Measurements from ENCODE around the gene AMPD3.

AMPD3 gene

GRCh38 chr11:10462746-10463300 lies 7.8 kb downstream of the AMPD3 start:
- DNase-seq, result no peak

DNA sequence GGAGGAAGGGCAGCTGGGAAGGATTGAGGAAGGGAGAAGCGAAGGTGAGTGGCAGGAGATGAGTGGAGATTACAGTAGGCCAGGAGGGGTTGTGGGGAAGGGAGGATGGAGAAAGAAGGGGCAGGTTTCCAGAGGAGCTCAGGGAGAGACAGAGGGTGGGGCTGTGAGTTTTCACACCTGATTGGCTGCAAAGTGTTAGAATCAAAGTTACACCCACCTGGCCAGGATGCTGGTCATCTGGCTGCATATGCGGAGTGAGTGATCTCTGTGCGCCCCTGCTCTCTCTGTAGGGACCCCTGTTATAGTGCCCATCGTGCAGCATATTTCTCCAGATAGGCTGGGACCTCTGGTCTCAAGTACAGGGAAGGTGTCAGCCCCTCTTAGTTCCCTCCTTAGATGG lies 18.3 kb downstream of the AMPD3 start:
- DNase-seq, result no peak

GRCh38 chr11:10474551-10474950 lies 19.5 kb downstream of the AMPD3 start:
- no peak for DNase-seq

- DNase-seq, result no peak
Measured at GRCh38 chr11:10476342-10476741, 21.3 kb downstream of the AMPD3 start.

GRCh38 chr11:10476927-10477689 lies 22.0 kb downstream of the AMPD3 start:
- no peak for DNase-seq

GRCh38 chr11:10477690-10478046 lies 22.6 kb downstream of the AMPD3 start:
- DNase-seq, result no peak

DNA sequence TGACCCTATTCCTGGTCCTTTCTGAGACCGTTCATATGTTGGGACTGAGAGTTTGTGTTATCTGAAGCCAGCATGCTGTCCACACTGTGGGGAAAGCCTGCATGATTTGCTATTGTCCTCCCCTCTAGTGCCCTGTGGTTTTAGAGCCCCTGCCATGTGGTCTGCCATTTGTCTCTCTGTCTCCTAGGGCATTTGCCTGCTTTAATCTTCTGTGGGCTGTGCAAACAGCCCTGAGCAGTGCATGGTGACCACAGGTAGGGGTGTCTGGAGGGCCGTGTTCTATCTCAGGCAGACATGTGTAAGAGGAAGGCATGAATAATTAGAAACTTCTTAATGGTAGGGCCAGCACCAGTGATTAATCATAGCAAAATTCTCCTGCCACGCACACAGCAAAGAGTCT lies 23.0 kb downstream of the AMPD3 start:
- no peak for DNase-seq

DNA sequence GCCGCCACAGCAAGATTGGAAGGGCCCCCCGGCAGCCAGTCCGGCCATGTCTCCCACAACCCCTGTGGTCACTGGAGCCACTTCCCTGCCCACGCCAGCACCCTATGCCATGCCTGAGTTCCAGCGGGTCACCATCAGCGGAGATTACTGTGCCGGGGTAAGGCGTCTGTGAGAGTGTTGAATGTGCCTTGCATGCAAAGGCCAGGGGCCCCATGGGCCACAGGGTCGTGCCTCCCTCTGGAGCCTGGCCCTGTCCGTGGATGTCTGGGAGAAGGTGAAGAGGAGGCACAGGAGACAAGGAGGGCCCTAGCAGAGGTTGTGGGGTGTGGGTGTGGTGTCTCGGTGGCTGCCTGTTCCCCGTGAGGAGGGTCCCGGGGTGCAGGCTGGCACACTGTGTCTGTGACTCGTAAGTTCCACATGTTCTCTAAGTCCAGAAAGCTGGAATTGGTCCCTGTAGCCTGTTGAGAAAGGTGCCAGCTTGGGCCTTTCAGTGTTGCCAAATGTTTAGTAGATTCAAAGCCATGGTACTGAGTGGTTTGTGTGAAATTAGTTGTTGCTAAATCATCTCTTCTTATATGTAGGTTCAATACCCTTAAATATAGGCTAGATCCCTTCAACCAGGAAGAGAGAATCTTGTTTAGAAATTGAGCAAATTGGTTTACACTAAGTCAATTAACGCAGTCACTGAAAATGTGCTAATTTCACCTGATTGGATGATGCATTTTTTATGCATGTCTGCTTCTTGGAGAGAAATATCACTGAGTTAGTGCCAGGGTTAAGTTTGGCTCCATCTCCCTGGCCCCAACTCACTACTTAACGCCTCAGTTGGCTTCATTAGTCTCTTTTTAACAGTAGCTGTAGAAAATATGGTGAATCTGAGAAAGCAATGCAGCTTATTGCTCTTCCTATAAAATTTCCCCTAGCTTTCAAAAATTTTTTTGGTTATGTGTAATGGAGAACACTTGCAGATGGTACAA lies 23.8 kb downstream of the AMPD3 start:
- no peak for DNase-seq

- DNase-seq, result no peak
Measured at GRCh38 chr11:10480026-10480425, 25.0 kb downstream of the AMPD3 start.

- no peak for DNase-seq
Measured at GRCh38 chr11:10480760-10481159, 25.7 kb downstream of the AMPD3 start.

- DNase-seq, result no peak
Measured at GRCh38 chr11:10481560-10482349, 26.7 kb downstream of the AMPD3 start.

- no peak for DNase-seq
Measured at GRCh38 chr11:10483174-10483573, 28.1 kb downstream of the AMPD3 start.

GRCh38 chr11:10483584-10483983 lies 28.5 kb downstream of the AMPD3 start:
- no peak for DNase-seq

GRCh38 chr11:10484461-10485180 lies 29.6 kb downstream of the AMPD3 start:
- no peak for DNase-seq

DNA sequence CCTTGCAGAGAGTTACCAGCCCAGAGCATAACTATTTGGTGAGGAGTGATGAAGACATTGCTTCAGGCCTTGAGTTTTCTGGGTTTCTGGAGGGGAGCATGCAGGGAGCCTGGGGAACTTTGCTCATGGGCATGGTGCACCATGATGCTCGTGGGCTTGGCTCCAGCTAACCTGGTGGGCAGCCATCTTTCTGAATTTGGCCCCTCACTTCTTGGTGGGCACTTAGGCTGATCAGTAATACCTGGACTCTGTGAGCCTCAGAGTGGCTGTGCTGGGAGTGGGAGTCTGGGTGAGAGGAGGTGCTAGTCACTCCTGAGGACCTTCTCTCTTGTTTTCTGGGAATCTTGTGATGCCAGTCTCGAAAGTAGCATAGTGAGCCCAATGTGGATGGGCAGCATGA lies 30.6 kb downstream of the AMPD3 start:
- DNase-seq, result no peak

- DNase-seq, result no peak
Measured at GRCh38 chr11:10486161-10486840, 31.2 kb downstream of the AMPD3 start.

- no peak for DNase-seq
Measured at GRCh38 chr11:10487002-10487647, 32.1 kb downstream of the AMPD3 start.

DNA sequence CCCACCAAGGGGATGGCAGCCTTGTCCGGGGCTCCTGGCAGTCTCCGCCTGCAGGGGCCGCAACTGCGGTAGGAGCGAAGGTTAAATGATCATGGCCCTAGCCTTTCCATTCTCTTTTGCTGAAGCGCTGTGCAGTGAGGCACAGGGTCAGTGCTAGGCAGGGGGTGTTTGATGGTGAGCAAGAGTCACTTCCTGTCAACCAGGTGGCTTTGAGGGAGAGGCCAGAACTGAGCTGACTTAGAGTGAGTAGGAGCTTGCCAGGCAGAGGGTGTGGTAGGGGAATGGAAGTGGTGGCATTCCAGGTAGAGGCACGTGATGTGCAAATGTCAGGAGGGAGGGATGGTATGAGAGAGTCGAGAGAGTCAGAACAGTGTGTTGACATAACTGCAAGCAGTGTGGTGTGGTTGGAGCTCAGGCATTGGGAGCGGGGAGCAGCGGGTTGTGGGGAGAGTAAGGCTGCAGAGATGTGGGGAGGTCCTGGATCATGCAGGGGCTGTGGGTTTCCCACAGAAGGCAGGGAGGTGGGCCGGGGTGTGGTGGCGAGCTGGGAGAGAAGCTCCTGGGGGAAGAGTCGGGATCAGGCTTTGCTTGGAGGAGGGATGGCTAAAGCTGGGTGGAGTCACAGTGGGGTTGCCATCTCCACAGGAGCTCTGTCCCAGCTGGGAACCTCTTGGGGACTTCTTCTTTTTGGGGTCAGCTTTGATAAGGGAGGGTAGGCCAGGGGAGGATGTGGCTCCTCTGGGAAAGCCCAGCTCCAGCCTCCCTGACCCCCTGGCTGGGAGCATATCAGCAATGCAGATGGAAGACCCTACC lies 33.3 kb downstream of the AMPD3 start:
- DNase-seq, result no peak

DNA sequence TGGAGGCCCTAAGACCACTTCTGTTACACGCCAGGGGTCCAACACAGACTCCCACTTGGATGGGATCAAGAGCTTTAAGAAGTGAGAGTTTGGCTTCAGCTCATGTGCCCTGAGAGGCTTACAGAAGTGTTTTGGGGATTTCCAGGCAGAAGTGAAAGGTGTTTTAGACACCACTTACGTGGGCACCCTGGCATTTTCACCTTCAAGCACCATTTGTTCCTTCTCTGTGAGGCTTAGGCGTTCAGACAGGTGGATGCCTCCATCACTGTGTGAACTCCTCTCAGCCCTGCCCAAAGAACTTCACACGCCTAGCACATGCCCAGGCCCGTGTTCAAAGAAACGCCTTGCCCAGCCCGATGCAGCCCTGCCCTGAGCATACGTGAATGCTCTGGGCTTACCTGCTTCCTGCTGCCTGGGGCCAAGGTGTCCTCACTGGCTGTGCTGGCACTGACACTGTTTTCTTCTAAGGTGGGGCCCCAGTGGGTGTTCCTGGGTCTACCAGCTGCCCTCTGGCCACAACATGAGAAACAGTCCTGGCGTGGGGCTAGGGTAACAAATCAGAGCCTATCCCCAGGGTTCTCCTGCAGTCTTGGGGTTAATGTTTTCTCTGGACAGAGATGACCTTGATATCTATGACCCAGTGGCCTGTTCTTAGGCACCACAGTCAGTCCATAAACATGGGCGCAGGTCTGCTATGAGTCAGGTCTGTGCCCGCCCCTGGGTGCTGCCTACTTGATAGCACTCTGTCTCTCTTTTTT lies 34.0 kb downstream of the AMPD3 start:
- no peak for DNase-seq

DNA sequence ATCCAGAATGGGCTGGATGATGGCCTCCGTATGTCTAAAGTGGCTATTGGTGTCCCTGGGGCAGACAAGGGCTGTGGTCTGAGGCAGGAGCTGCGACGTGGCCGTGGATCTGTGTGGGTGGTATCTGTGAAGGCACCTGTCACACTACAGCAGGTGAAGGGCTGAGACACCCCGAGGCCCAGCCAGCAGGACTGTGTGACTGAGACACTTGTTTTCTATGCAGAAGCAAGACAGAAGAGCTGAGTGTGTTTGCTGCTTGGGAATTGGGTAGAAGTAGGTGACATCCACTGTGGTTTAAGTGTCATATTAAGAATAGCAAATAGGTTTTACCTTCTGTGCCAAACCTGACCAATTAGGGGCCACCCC lies 35.0 kb downstream of the AMPD3 start:
- DNase-seq, result no peak

Data from activated gamma-delta T cell treated with Interleukin-2 at 50 U/mL for 16 hours (primary cell).